ENCODE data around the gene PPP1CA.

DNA sequence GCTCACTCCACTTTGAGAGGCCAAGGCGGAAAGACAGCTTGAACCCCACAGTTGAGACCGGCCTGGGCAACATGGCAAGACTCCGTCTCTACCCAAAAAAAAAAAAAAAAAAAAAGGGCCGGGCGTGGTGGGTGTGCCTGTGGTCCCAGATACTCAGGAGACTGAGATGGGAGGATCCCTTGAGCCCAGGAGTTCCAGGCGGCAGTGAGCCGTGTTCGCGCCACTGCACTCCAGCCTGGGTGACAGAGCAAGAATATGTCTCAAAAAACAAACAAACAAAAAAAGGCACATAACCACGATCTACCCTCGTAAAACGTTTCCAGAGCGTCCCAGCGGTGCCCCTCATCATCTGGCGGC, 10.7 kb downstream of the PPP1CA start:
- TF ChIP-seq EZH2 (IDR thresholded peaks at IDR 0.05; ENCODE audit: insufficient read depth, poor library complexity, severe bottlenecking), result no peak
- no peak for TF ChIP-seq EZH2phosphoT487 (IDR thresholded peaks at IDR 0.05; ENCODE audit: insufficient read depth, low read depth)
